GM21381 (cell line): ENCODE results near the gene CCL22.
A peak's percentile ranks its signal among the peaks of the same experiment; 100 is the strongest.
"Not testable (repeated sequence)": the region's sequence is repeated elsewhere in the genome, so short reads cannot be mapped to it uniquely, and the experiment has no call there.

Experiments used
- ATAC-seq: cut with Tn5 transposase; IDR thresholded peaks from one replicate; pipeline ENCODE4 v1.9.1; 2021; ENCODE audit warnings: mild to moderate bottlenecking, moderate library complexity; ENCODE audit not compliant: unreplicated experiment

The CCL22 gene, protein sequence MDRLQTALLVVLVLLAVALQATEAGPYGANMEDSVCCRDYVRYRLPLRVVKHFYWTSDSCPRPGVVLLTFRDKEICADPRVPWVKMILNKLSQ

DNA sequence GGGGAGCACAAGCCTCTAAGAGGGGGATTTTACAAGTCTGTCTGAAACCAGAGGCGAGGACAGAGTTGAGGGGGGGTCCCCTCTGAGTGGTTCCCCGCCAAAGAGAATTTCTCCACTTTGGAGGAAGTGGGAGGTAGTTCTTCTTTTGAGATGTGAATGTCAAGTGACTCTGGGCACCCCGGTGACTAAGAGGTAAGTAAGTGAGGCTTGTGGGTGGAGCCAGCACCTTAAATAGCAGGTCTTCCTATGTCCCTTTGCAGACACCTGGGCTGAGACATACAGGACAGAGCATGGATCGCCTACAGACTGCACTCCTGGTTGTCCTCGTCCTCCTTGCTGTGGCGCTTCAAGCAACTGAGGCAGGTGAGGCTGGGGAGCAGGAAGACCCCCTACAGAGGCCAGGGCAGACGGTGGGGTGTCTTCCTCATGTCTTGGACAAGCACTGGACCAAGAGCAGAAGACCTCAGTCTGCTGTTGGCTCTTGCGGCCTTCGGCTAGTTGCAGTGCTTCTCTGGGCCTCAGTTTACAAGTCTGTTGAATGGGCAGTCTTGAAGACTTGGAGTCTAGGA, at the start of gene CCL22:
Gene CCL22, plus strand, starts transcription at position 257 of the 569 bp plus-strand sequence. Its CDS starts 34 bp downstream, at position 291.
- ATAC-seq: peak; percentile 49

DNA sequence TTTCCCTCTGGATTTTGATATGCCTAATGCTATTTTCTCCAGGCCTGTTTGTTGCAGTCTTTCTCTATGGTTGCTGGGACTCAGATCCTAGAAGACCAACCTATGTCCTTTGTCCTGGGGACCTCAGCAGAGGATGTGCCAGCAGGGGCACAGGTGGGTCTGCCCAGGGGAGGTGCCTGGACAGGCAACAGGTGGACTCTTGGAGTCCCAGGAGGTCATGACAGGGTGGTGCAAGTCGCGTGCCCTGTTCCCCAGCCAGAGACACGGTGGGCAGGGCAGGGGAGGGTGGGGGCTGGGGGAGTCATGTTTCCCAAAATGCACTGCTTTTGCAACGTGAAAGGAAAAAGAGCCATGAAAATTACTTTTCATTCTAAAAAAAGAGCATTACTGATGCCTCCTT, 47.8 kb upstream of the CCL22 start:
- no peak for ATAC-seq

DNA sequence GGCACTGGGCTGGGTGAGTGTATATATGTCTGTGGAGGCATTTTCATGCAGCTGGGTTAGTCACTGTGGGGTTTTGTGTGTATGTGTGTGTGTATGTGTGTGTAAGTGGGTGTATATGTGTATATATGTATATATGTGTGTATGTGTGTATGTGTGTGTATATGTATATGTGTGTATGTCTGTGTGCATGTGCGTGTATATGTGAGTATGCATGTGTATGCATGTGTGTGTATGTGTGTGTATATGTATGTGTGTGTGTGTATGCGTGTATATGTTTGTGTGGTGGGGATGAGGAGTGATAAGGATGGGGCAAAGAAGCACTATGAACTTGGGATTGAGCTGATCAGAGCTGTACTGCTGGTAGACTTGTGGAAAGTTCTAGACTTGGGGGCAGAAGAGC, 45.1 kb upstream of the CCL22 start:
- ATAC-seq: no peak

DNA sequence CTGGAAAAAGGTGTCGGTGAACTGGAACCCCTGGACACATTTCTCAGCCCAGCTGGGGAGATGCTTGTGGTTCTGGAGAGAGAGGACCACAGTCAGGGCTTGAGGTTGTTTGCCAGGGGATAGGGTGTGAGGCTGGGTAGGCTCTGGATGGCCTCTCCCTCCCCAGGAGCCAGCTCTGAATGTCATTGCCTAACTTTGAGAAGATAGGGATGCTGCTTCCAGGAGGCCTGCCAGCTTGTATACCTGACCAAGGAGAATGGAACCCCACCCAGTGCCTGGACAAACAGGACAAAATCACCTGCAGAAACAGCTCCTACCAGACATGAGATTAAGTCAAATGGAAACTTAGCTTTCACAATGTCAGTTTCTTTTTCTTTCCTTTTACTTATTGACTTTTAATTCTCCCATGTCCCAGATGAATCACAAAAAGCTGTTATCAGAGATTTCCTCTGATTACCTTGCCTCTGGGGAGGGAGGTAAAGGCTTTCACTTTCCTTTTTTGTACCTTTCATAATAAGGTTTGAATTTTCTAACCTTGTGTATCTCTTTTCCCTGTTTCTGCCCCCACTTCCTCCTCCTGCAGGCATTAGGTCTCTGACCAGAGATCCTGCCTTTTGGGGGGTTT, 44.3 kb upstream of the CCL22 start:
- no peak for ATAC-seq

GRCh38 chr16:57315416-57315815, 43.2 kb upstream of the CCL22 start:
- no peak for ATAC-seq

GRCh38 chr16:57316390-57317017, 42.1 kb upstream of the CCL22 start:
- ATAC-seq: no peak

DNA sequence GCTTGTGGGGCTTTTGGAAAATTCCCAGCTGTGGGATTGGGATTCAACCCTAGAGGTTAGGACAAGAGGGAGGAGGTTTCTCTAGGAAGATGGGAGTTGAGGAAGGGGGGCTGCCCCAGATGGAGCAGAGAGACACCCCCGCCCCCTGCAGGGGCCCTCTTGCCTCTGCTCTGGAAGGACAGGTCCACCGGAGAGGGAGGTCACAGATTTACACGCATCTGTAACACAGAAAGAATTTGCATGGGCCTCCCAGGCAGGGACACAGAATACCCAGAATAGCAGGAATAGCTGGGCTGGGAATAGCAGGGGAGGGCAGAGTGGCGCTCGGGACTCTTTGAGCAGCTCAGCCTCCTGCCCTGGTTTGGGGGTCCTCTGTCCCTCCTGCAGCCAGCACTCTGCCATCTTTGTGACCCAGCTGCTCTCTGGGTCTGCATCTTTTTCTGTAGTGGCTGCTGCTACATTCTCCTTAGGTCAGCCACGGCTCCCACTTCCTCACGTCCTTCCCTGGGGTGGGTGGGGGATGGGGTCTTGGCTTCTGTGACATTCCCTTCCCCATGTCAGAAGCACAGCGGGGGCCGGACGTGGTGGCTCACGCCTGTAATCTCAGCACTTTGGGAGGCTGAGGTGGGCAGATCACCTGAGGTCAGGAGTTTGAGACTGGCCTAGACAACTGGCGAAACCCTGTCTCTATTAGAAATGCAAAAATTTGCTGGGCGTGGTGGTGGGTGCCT, 40.2 kb upstream of the CCL22 start:
- no peak for ATAC-seq

DNA sequence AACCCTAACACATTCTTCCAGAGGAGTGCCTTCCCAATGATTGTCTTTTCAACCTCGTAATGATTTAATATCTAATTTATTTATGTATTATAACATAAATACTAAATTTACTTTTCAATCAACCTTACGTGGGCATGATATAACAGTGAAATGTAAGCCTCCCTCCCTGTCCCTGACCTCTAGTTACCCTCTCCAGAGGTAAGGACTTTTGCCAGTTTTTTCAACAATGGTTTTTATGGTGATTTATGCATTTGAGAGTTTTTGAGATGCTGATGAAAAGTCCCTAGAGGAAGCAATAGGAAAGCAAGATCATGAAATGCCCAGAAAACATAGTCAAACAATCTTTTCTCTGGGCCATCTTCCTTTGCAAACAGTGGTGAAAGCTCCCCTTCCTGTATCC, 38.9 kb upstream of the CCL22 start:
- no peak for ATAC-seq

DNA sequence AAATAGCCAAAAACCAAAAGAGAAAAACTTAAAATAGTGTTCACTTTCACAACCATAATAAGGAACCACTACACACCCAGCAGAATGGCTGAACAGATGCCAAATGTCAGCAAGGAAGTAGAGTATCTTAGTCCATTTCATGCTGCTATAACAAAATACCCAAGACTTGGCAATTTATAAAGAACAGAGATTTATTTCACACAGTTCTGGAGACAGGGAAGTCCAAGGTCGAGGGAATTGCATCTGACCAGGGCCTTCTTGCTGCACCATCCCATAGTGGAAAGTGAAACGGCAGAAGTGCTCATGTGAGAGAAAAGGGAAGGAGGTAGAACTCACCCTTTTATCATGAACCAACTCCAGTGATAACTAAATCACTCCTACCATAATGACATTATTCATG, 33.8 kb upstream of the CCL22 start:
- no peak for ATAC-seq

DNA sequence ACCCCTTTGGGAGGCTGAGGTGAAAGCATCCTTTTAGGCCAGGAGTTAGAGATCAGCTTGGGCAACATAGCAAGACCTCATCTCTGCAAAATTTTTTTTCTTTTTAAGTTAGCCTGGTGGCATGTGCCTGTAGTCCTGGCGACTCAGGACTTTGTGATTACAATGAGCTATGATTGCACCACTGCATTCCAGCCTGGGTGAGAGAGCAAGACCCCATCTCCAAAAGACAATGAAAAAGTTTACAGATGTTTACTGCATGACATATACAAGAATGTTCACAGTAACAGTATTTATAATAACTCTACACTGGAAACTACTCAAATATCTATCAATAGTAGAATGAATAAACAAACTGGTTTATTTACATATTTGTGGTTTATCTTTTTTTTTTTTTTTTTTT, 33.1 kb upstream of the CCL22 start:
- ATAC-seq: no peak

GRCh38 chr16:57329718-57330327, 28.8 kb upstream of the CCL22 start:
- no peak for ATAC-seq

GRCh38 chr16:57331355-57331754, 27.2 kb upstream of the CCL22 start:
- no peak for ATAC-seq

DNA sequence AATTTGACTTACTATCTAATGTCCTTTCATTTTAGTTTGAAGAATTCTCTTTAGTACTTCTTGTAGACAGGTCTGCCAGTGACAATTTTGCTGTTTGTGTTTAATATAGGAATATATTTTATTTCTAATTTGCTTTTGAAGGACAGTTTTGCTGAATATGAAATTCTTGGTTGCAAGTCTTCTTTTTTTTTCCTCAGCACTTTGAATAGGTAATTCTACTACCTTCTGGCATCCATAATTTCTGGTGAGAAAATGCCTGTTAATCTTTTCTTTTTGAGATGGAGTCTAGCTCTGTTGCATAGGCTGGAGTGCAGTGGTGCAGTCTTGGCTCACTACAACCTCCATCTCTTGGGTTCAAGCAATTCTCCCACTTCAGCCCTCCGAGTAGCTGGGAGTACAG, 25.2 kb upstream of the CCL22 start:
- ATAC-seq: no peak

- ATAC-seq: no peak
Measured at GRCh38 chr16:57335366-57335765, 23.2 kb upstream of the CCL22 start.

GRCh38 chr16:57341062-57341440, 17.5 kb upstream of the CCL22 start:
- ATAC-seq: no peak

DNA sequence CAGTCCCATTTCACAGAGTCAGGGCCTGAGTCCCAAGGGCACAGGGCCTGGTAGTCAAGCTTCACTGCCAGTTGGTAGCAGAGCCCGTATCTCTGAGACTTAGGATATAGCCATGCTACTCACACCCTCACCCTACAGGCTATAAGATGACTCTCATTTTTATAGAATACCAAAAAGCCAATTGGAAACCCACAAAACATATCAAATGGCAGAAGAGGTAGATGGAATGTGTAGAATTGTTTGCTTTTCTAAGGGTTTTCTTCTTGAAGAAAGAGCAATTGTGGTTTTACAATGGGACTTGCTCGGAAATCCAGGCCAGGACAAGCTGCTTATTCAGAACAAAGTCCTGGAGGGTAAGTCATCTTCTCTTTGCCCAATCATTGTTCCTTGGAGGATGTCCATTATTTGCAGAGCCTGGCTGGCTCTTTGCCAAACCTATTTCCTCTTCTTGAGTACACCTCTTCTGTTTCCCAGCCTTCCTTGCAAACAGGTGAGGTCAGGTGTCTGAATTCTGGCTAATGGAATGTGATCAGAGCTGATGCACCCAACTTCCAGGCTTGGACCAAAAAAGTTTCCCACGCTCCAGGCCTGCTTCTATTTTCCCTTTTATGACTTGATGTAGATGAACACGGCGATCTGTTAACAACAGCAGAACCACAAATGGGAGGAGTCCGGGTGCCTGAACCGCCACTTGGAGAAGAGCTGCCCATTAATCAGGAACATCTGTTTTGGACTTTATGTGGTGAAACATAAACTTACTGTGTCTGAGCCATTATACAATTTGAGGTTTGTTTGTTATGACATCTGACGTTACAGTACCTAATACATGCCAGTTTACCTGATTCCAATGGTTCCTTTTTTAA, 16.9 kb upstream of the CCL22 start:
- ATAC-seq: no peak

GRCh38 chr16:57342606-57343005, 16.0 kb upstream of the CCL22 start:
- ATAC-seq: not testable (repeated sequence)

- ATAC-seq: no peak
Measured at GRCh38 chr16:57343221-57343620, 15.4 kb upstream of the CCL22 start.

GRCh38 chr16:57344094-57344493, 14.5 kb upstream of the CCL22 start:
- not testable (repeated sequence) for ATAC-seq

DNA sequence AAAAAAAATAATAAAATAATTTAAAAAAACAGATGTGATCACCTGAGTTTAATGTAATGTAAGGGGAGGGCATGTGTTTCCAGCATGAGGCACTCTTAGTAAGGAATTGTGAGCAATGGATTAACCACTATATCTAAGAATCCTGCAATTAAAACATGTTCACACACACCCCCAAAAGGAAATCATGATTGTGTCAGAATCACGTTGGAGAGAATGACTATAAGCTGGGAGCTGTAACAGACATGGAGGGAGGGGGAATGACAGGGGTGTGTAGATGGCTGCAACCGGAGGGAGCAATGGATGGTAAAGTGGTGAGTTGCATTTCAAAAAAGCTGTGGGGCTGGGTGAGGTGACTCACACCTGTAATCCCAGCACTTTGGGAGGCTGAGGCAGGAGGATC, 13.6 kb upstream of the CCL22 start:
- ATAC-seq: no peak
